Amniotic stem cell (primary cell): ENCODE results near the gene NF1.
"Not testable (repeated sequence)": the region's sequence is repeated elsewhere in the genome, so short reads cannot be mapped to it uniquely, and the experiment has no call there.

ENCODE experiments used
- DNase-seq: peaks from one replicate; lab custom pipeline; 2025; lab: John Stamatoyannopoulos, UW

Gene NF1

DNA sequence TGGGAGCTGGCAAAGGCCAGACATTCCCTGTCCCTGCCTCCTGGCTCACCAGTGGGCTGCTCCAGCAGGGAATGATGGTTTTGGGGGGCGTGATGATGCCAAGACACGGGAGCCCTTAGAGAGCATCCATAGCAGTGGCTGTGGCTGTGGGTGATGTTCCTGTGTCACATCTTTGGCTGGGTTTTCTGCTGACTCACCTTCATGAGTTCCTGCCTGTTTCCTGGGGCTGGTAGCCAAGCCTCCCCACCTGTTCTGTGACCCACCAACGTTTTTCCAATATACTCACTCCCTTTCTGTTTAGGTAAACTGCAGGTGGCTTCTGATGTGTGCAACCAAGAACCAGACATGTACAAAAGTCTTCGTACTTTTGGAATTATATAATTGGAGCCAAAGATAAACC is 16.5 kb upstream of the NF1 start:
- no peak for DNase-seq

DNA sequence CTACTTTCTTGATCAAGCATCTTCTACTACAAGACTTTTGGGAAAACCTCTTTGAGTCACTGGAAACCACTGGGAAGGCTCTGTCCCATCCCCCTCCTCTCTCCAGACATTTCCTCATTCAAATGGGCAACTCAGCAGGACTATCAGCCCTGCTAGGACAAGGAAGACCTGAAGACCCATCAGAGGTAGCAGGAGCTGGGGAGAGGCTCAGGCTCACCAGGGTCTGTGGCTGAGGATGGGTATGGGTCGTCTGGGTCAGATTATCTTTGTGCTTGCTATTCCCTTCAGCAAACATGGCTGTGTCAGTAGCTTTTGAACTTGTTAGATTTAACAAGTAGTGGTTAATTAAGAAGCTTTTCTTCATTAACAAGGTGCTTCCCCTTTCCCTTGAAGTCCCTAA is 15.0 kb upstream of the NF1 start:
- no peak for DNase-seq

DNA sequence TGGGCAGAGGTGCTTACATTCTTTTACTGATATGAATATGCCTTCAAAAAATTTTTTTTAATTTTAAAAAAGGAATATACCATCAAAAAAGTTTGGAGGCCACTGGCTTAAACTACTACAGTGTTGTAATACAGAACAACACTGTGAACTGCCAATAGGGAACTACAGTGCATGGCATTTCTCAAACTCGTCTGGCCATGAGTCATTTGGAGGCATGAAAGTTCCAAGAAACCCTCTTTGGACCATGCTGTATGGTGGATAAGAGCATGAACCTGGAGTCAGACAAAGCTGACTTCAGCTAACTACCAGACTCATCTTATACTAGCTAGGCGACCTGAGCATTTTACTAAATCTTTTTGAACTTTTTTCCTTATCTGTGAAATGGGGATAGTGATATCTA is 9.2 kb upstream of the NF1 start:
- DNase-seq: no peak

DNA sequence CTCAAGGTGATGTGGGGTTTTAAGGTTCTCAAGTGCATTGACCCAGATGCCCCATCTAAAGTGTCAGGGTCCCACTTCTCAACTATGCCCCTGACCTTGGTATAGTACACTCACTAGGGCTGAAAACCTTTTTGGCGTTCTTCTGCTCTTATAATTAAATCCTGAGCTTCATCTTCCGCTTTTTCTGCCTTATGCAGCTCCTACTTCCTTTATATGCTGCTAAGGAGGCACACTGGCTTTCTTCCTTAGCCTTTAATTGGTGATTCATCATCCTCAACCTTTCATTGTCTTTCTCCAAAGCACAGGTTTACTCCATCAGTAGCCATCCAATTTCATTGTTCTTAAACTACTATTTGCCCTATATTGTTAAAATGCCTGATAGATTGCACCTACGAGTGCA is 5.3 kb upstream of the NF1 start:
- no peak for DNase-seq

DNA sequence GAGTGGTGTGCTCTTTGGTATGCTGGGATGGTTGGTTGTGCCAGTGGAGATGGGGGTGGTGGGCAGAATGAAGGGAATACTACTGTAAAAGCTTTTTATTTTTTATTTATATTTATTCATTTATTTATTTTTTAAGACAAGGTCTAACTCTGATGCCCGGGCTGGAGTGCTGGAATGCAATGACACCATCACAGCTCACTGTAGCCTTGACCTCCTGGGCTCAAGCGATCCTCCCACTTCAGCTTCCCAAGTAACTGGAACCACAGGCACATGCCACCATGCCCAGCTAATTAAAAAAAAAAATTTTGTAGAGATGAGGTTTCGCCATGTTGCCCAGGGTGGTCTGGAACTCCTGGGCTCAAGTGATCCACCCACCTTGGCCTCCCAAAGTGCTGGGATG is 4.1 kb upstream of the NF1 start:
- DNase-seq: not testable (repeated sequence)

DNA sequence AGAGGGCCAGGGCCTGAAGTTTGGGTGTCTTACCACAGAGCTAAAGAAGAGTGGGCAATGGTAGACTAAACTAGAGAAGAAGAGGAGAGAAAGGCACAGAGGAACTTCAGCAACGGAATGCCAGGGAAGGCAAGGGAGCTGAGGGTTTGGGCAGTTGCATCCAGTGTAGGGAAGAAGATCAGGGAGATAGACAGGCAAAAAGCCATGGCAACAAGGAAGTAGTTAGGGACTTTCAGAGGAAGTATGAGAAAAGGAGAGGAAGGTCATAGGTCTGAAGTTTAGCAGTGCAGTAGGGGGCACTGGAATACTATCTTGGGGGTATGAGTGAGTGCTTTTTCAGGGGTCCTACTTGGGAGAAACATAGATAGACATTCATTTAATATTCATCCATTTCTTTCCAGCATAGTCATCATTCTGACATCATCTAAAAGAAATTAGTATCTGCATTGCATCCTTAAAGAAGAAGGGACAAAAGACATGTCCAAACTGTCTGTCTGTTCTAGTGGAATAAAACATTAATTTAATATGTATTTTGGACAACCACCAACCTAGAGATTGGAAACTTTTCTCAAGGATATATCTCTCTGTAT is 2.2 kb upstream of the NF1 start:
- DNase-seq: no peak

DNA sequence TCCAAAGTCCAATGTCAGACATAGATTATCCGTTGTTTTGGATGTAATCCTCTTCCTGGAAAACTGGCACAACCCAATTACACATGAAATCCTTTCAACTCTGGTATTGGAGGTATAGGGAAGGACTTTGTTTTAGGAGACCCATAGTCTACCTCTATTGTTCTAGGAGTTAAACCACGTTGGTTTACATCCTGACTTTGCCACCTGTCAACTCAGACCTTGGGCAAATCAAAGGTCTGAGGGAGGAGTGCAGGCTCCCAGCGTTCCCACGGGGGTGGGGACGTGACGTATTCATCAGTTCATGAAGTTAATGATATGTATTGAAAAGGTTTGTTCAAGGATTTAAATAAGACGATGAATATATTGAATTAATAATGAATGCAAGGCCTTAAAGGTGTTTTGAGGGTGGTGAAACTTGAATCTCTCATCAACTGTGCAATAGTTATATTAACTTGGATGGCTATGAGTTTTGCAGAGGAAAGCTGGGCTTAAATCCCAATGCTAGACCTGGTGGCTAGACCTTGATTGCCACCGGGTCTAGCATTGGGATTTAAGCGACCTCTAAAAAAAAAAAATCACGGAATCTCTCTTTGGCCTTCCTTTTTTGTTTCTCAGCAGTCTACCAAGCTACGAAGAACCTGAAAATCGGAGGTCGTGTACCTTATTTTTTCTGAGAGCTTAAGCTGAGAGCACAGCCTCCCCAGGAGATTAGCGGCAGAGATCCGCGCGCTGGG is 744 bp upstream of the NF1 start:
- DNase-seq: no peak

DNA sequence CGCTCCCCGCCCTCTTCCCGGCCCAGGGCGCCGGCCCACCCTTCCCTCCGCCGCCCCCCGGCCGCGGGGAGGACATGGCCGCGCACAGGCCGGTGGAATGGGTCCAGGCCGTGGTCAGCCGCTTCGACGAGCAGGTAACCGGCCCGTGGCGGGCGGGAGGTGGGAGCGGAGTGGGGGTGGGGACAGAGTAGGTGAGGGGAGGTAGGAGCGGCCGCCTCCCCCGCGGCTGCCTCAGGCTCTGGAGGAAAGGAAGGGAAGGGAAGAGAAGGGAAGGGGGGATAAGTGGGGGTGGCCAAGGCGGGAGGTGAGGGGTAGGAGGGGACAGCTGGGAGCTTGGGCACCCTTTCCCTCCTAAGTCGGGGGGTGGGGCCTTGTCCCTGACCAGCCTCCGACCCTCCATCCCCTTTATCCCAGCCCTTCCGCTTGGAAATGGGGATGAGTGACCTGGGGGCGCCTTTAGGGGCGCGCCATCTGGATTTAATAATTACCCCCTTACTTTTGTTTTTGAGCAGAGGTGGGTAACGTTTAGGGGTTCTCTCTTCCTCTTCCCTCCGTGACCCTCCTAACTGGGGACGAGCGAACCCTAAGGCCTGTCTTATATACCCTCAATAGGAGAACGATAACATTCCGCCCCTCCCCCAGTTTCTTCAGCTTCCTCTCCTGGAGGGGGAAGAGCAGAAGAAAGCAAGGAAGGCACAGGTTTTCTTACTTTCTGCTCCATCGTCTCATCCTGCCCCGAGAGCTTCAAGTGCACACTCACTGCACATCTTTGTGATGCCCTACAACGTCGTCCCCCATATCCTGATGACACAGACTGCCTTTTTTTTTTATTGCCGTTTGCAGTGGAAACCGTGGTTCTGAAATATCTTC is 694 bp downstream of the NF1 start:
- no peak for DNase-seq

DNA sequence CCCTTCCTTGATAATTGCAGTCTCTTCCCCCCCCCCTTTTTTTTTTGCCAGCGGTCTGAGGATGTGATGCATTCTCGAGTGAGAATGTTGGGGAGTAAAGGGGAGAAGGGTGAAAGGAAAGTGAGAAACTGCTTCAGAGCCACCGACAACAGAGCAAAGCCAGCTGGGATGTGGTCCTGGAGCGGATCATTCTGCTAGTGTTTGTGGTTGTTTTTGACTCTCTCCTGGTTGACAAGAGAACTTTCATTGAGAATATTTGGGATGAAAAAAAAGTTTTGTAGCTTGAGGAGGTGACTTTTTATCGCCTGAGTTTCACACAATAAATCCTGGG is 1.3 kb downstream of the NF1 start:
- DNase-seq: no peak

DNA sequence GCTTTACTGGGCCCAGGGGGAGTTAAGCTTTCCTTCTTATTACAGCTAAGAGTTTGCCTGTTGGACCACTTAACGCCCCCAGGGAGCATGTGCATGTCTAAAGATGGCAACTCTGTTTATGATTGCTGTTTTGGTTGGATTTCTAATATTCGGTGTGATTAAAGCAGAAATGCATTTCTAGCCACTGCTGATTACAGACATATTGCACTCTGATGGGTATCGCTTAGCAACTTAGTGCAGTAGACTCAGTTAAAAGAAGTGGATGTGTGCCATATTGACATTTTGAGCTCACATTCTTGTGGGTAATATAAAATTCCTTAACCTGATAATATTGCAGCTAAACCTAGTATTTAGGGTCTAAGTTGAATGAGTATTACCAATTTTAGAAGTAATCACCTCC is 4.2 kb downstream of the NF1 start:
- no peak for DNase-seq

DNA sequence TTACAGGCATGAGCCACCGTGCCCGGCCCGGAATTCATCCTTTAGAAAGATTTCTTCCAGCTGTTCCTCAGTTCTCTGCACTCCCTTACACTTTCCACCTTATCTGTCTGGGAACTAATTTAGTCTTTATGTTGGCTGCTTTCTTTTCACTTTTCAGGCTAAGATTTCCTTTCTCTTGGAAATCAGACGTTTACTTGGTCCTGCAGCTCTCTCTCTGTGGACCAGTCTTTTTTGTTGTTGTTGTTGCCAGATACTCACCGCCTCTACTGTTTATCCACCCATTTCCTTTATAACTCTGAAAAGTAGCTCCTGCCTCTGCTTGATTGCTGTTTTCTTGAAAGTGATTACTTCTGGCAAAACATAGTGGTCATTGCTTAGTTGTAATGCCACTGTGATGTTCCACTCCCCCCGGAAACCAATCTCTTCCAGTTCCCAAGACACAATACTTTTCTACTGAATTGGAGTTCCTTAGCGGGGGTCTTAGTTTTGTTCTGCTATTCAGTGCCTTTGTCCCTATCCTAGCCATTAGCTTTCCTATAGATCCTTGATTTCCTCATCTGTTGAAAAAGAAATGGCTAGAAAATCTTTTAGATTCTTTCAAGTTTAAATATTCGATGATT is 6.2 kb downstream of the NF1 start:
- no peak for DNase-seq

DNA sequence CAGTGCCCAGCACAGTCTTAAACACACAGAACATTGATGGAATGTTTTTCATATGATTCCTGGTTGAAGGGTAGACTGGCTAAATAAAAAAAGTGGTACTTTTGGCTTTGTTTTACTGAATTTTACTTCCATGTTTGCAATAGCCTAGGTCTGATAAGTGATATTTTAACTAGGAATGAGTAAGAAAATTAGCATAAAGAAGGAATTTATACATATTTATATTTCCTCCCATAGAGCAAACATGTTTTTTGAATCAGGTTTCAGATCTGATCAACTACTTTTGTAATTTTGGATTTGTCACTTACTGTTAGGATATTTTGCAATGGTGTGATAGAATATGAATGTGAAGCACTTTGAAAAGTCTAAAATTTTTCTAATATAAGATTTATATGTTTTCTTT is 7.2 kb downstream of the NF1 start:
- DNase-seq: no peak

DNA sequence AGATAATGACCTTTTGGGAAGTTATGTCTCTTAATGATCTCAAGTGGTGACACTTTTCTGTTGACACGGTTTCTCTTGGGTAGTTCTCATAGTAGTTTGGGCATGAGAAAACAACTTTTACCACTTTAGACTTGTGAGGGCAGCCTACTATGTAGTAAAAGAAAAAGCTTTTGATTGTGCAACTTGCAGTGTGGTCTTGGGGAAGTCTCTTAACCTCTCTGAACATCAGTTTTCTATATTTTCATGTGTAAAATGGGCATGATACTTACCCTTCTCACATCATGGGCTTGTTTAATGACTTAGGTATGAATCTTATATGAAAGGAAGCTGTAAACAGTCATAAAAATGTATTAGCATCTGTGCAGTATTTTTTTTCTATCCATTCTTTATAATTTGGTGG is 11.2 kb downstream of the NF1 start:
- no peak for DNase-seq

DNA sequence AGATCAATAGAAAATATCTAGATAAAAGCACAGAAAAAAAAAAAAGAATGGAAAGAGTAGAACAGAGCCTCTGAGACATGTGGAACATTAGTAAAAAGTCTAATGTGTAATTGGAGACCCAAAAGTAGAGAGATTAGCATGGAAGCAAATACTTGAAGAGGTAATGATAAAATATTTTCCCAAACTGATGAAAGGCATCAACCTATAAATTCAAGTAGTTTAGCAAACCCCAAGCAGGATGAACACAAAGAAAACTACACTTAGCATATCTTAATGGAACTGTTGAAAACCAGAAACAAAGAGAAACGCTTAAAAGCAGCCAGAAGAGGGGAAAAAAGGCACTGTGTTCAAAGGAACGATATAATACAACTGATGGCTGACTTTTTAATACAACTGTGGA is 16.4 kb downstream of the NF1 start:
- DNase-seq: no peak

DNA sequence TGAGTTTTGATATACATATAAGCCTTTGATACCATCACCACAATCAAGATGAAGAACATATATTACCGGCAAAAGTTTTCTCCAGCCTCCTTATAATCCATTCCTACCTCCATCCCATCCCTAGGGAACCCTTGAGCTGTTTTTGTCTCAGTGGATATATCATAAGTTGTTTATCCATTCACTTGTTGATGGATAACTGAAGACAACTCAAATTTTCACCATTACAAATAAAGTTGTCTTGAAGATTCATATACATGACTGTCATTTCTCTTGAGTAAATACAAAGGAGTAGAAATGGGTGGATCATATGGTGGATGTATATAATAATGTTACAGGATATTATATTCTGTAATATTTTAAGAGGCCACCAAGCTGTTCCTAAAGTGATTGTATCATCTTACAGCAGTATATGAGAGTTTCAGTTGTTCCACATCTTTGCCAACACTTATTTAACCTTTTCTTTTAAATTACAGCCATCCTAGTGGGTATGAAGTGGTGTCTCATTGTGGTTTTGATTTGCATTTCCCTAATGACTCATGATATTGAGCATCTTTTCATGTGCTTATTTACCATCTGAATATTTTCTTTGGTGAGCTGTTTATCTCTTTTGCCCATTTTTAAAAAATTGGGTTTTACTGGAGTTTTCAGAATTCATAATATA is 17.4 kb downstream of the NF1 start:
- DNase-seq: no peak

DNA sequence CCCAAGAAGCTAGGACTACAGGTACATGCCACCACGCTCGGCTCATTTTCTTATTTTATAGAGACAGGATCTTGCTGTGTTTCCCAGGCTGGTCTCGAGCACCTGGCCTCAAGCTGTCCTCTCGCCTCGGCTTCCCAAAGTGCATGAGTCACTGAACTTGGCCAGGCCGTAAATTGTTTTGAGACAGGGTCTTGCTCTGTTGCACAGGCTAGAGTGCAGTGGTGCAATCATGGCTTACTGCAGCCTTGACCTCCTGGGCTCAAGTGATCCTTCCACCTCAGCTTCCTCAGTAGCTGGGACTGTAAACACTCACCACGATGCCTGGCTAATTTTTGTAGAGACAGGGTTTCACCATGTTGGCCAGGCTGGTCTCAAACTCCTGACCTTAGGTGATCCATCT is 18.6 kb downstream of the NF1 start:
- DNase-seq: not testable (repeated sequence)

DNA sequence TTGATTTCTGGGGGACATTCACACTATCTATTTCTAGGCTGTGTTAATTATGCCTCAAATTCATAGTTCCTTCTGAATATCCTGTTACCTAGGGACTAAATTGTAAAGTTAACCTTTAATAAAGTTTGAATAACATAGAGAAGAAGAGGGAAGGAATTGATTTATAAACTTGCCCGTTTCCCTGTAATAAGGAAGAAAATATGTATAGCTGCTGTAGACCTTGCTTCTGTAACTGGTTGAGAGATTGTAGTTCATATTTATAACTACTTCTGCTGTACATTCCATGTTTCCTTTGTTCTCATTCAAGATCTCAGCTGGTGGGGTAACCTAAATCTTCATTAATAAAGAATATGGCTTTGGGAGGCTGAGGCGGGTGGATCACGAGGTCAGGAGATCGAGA is 19.2 kb downstream of the NF1 start:
- no peak for DNase-seq

DNA sequence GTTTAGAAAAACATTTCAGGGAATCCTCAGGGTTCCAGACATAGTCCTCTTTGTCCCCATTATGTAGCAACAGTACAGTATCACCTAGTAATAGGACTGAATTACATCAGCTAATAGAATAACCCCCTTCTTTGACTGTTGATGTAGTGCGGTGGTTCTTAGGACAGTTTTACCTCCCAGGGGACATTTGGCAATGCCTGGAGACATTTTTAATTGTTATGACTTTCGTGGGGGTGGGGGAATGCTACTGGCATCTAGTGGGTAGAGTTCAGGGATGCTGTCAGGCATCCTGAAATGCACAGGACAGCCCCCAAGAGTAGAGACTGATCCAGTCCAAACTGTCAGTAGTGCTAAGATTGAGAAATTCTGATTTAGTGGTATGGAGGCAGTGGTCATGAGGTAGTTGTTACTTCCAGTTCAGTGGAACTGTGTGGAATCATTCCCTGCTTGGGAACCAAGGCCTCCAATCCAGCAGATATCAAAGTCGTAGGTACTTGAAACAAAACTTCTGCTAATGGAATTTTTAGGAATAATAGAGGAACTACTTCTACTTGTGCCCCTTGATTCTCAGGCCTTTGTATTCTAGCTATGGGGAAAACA is 20.3 kb downstream of the NF1 start:
- no peak for DNase-seq

DNA sequence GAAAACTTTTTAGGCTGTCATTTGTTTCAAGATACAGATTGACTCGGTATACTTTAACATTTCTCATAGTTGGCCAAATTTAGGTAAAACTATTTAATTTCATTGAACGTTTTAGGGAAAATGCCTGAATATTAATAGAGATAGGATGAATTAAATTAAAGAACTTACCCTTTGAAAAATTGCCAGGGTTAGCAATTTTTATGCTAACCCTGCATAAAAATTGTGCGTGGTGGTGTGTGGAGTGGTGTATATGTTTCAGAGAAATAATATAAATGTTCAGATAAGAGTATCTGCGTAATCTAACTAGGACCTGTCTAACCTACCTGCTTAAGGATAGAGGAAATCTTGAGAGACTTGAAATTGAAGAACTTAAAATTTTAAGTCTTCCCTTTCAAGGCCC is 21.4 kb downstream of the NF1 start:
- DNase-seq: no peak

DNA sequence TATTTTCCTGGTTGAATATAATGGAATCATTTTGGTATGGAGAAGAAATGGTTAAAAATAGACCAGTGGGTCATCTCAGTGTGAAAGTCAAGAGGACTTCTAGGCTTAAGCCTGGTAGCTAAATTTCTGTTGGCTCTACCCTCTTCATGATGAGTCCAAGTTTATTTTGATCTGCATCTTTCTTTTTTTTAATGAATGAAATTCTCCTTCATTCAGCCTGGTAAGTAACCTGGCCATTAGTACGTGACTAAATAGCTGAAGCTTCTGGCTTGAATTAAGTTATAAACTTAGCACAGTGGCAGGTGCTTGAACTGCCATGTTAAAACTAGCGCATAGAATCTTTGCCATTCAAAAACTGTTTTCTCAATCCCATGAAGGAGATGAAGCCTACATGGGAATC is 28.0 kb downstream of the NF1 start:
- no peak for DNase-seq

DNA sequence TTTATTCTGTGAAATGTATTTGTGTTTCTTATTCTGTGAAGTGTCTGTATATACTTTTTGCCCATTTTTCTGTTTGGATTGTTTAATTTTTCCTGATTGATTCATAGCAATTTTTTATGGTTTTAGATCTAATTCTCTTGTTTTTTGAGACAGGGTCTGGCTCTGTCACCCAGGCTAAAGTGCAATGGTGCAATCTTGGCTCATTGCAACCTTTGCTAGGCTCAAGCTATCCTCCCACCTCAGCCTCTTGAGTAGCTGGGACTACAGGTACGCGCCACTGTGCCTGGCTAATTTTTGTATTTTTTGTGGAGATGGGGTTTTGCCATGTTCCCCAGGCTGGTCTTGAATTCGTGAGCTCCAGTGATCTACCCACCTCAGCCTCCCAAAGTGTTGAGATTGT is 31.5 kb downstream of the NF1 start:
- no peak for DNase-seq

DNA sequence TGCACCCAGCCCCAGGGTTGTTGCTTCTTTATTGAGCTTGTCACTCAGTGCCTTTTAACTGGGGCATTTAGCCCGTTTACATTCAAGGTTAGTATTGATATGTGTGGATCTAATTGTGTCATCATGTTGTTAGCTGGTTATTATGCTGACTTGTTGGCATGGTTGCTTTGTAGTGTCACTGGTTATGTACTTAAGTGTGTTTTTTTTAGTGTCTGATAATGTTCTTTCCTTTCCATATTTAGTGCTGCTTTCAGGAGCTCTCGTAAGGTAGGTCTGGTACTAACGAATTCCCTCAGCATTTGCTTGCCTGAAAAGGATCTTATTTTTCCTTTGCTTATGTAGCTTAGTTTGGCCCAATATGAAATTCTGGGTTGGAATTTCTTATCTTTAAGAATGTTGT is 33.5 kb downstream of the NF1 start:
- no peak for DNase-seq
